HepG2 (cell line): ENCODE data around the gene HOXB5. TPM values are rescaled to one million over a fixed set of nuclear protein-coding genes. Genes with fewer than 3 reads are reported as not detected.

ENCODE experiments used
- ATAC-seq: fragments of 200-7000 bp; cut with Tn5 transposase; 3 replicates; pipeline ENCODE4 v1.9.1; 2020; ENCODE audit warnings: mild to moderate bottlenecking, moderate library complexity
- BruUV-seq: library from RNA; stranded (reverse); fragments of 400-500 nt; replicated peaks from 2 replicates; lab custom pipeline; 2021; lab: Mats Ljungman, UMichigan
- CTCF ChIA-PET: fragments of 300-600 bp; formaldehyde crosslinking; extraction: SDS; loops from one replicate; lab custom pipeline; 2021; ENCODE audit warnings: low total read pairs, inconsistent platforms, low intra/inter-chr PET ratio; lab: Yijun Ruan, JAX
- POLR2A ChIA-PET: fragments of 350-600 bp; sonication (Branson Sonifier 250); formaldehyde crosslinking; loops from one replicate; lab custom pipeline; 2020; ENCODE audit warnings: antibody characterized with exemption, inconsistent platforms; lab: Yijun Ruan, JAX
- DNase-seq: peaks from one replicate; pipeline ENCODE4 v3.0.0-alpha.2; 2015; ENCODE audit warnings: low spot score
- FAIRE-seq: peaks from 3 replicates; lab custom pipeline; 2011; peaks lifted over from hg19 to GRCh38; lab: Jason Lieb, UNC
- H2AFZ ChIP-seq: one replicate; pipeline ENCODE4 v1.6.1; 2011; ENCODE audit warnings: low read length, inconsistent platforms
- H3K27ac ChIP-seq: fragments of 300-600 bp; 3 replicates; pipeline ENCODE4 v1.8.0; 2011; ENCODE audit warnings: mixed run types, mild to moderate bottlenecking, mixed read lengths, low read length, inconsistent platforms; ENCODE audit not compliant: insufficient read depth; ENCODE audit errors: extremely low read length
- H3K27me3 ChIP-seq, 2 experiments: fragments of 200-600 bp in 1 of 2; 2 replicates in 1 of 2; 3 replicates in 1 of 2; pipeline versions ENCODE4 v1.6.0 to v1.8.0; 2011; ENCODE audit warnings: low read length in 2 of 2, mild to moderate bottlenecking in 2 of 2, moderate library complexity in 2 of 2, inconsistent platforms in 1 of 2; ENCODE audit not compliant: insufficient read depth in 2 of 2, control insufficient read depth in 1 of 2
- H3K36me3 ChIP-seq, 2 experiments: fragments of 200-600 bp in 1 of 2; replicated peaks in 1 of 2; 2 replicates in 1 of 2; 3 replicates in 1 of 2; pipeline versions ENCODE4 v1.5.1 to v1.8.0; 2011; ENCODE audit warnings: low read length in 2 of 2, inconsistent platforms in 1 of 2; ENCODE audit not compliant: insufficient read depth in 2 of 2, control insufficient read depth in 1 of 2
- H3K4me1 ChIP-seq: 2 replicates; pipeline ENCODE4 v1.5.1; 2012; ENCODE audit warnings: low read length, inconsistent platforms; ENCODE audit not compliant: insufficient read depth
- H3K4me2 ChIP-seq: 2 replicates; pipeline ENCODE4 v1.6.0; 2011; ENCODE audit warnings: low read depth, low read length, inconsistent platforms
- H3K4me3 ChIP-seq, 3 experiments: fragments of 200-600 bp in 1 of 3; sonication (generic), shearing (Covaris generic) in 1 of 3; replicated peaks in 1 of 3; 2 replicates each; pipeline ENCODE4 v1.5.1; 2011 to 2016; ENCODE audit warnings: low read length in 3 of 3, inconsistent platforms in 2 of 3, low read depth in 2 of 3, mild to moderate bottlenecking in 2 of 3, control low read depth in 1 of 3, mixed read lengths in 1 of 3; ENCODE audit not compliant: insufficient read depth in 1 of 3
- H3K79me2 ChIP-seq: one replicate; pipeline ENCODE4 v1.6.1; 2011; ENCODE audit warnings: low read length, inconsistent platforms; ENCODE audit not compliant: insufficient read depth
- H3K9ac ChIP-seq: 2 replicates; pipeline ENCODE4 v1.6.0; 2011; ENCODE audit warnings: mild to moderate bottlenecking, low read depth, low read length, inconsistent platforms; ENCODE audit not compliant: insufficient read depth
- H3K9me3 ChIP-seq: 2 replicates; pipeline ENCODE4 v1.5.1; 2012; ENCODE audit warnings: mild to moderate bottlenecking, low read length
- H4K20me1 ChIP-seq: 2 replicates; pipeline ENCODE4 v1.6.0; 2011; ENCODE audit warnings: inconsistent platforms, mild to moderate bottlenecking, low read length, moderate library complexity; ENCODE audit not compliant: insufficient read depth
- CBX2 ChIP-seq, 2 experiments: fragments of 200-600 bp in 1 of 2; sonication (generic); formaldehyde crosslinking in 1 of 2; IDR thresholded peaks; 2 replicates each; pipeline versions ENCODE4 v1.7.0 to v1.8.1; 2018 to 2022; ENCODE audit warnings: low read depth in 2 of 2, low read length in 1 of 2, mild to moderate bottlenecking in 1 of 2, missing genetic modification reagents in 1 of 2
- REL ChIP-seq: sonication (generic); formaldehyde crosslinking; conservative IDR thresholded peaks from 2 replicates; pipeline ENCODE4 v1.8.0; 2022; ENCODE audit warnings: mild to moderate bottlenecking, missing genetic modification reagents, moderate library complexity
- RNF2 ChIP-seq: fragments of 450-650 bp; conservative IDR thresholded peaks from 2 replicates; pipeline ENCODE4 v1.6.1; 2016; ENCODE audit warnings: low read depth
- ZFP36 ChIP-seq: fragments of 150-350 bp; IDR thresholded peaks from 2 replicates; pipeline ENCODE4 v1.6.1; 2018; ENCODE audit warnings: borderline replicate concordance, low read length, low read depth; ENCODE audit not compliant: partially characterized antibody
- ZNF775 ChIP-seq: sonication (generic); formaldehyde crosslinking; IDR thresholded peaks from 2 replicates; pipeline ENCODE4 v1.4.0; 2020; ENCODE audit warnings: missing genetic modification reagents, mild to moderate bottlenecking, moderate library complexity, borderline replicate concordance
- WGBS: methylation state at CpG from one replicate; pipeline ENCODE4 v1.1.6; 2017; ENCODE audit warnings: low lambda C conversion rate; 5-methylcytosine and 5-hydroxymethylcytosine counted together
- in situ Hi-C: cut with HindIII; loops from 2 replicates; pipeline ENCODE4 v1.10.0; 2017; ENCODE audit warnings: low pct_unique_long_range_greater_than_20kb; ENCODE audit not compliant: extremely low pct_ligation_motif_present
- intact Hi-C: fragments of 100-400 bp; cut with micrococcal nuclease; formaldehyde crosslinking; loops from one replicate; pipeline ENCODE4 v1.10.0; 2022; ENCODE audit not compliant: unreplicated experiment
- polyA plus RNA-seq, 8 experiments: library from polyadenylated mRNA; depleted of rRNA in 3 of 8; stranded (reverse) in 7 of 8; unstranded in 1 of 8; fragments of >200 nt; fragmentation: Illumina TruSeq in 4 of 8; extraction: Trizol in 4 of 8; gene quantifications; 2 replicates each; pipeline versions ENCODE4 v1.2.1 to v1.2.3, GENCODE V29; 2011 to 2016; ENCODE audit warnings: low read depth in 4 of 8, missing spikeins in 1 of 8, mixed read lengths in 1 of 8; ENCODE audit not compliant: insufficient read depth in 1 of 8
- total RNA-seq, 5 experiments: library from RNA; depleted of rRNA; stranded (reverse); fragments of >200 nt; fragmentation: Illumina TruSeq; extraction: Trizol; gene quantifications; 2 replicates each; pipeline ENCODE4 v1.2.3, GENCODE V29; 2016; ENCODE audit warnings: low read depth in 1 of 5

HOXB5 gene
- total and polyA plus RNA-seq, 2 of the 13 experiments (the other 11 are each of a cell fraction or from before 2014, with no cell fraction given): not detected

DNA sequence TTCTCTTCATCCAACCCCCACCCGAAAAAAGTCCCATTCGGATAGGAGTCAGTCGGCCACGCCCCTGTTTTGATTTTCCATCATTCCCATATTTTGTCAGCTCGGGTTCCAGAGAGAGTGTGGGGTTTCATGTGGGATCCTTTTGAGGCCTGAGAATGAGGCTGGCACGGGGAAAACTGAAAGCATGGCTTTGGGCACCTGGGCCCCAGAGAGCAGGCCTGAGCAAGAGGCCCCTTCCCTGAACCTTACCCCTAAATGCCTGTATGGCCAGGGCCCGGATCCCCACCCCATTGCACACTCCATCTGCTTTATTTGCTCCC, 10.9 kb downstream of the HOXB5 start:
- intact Hi-C loops (no loop called here), in situ Hi-C loops (no loop called here)
- Histone ChIP-seq H3K4me1 (peaks cover 7% of the 10 kb centered on the region; the same call in 1 of the 2 replicates), H3K27ac (no peak overlapping the region), H3K27me3 (peaks cover 31 to 88% of the 10 kb centered on the region in 2 experiments), H3K36me3 (no peaks in the 10 kb centered on the region), H3K9me3 (no peaks in the 10 kb centered on the region), H3K4me2 (no peak overlapping the region), H3K79me2 (no peaks in the 10 kb centered on the region), H3K9ac (no peak overlapping the region), H3K4me3 (no peak overlapping the region), H2AFZ (no peak overlapping the region), H4K20me1 (peaks cover 4% of the 10 kb centered on the region; the same call in 1 of the 2 replicates)
- ATAC-seq: no peak
- 3% methylated on average over 7 of the region's 7 CpGs for WGBS
- no peak for FAIRE-seq
- POLR2A ChIA-PET: no interaction called here
- CTCF ChIA-PET: no interaction called here
- no peak for TF ChIP-seq ZNF775 (CRISPR knock-in tag)
- DNase-seq: no peak
- no TSS peak for BruUV-seq

DNA sequence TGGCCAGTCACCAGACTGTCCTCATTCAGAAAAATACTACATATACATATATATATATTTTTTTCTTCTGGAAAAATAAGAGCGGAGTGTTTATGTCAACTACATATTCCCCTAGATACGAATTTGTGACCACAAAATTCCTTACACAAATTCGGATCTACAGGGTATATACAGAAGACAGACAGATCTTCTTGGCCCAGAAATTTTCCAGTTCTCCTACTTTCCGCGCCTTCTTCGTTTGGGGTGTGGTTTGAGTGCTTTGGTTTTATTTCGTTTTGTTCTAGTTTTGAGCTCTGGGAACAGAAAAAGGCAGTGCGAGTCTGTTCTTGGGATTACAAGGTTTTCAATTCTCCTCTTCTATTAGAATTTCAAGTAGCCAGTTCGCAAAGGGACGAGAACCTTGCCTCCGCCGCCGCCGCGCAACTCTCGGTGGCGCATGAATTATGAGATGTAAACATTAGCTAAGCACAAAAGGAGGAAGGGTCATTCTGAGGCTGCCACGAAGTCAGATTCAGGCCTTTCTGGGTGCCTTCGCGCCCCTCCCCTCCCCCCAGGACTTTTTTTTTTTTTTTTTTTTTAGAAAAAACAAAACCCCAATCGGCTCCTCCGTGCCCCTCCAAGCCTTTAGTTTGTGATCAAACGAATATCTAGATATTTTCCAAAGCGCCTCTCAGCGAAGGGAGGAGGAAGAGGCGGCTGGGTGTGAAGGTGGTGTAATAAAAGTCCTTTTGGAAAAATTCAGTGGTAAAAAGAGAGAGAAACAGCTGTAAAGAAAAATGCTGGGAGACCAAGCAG, 13.6 kb downstream of the HOXB5 start:
- Histone ChIP-seq H3K27ac (no peak overlapping the region), H3K27me3 (peaks cover 31 to 86% of the 10 kb centered on the region in 2 experiments), H2AFZ (no peak overlapping the region), H3K9me3 (no peaks in the 10 kb centered on the region), H3K79me2 (no peaks in the 10 kb centered on the region), H4K20me1 (peaks cover 4% of the 10 kb centered on the region; the same call in 1 of the 2 replicates), H3K4me1 (no peaks in the 10 kb centered on the region), H3K4me3 (no peak overlapping the region), H3K36me3 (no peaks in the 10 kb centered on the region), H3K4me2 (no peak overlapping the region), H3K9ac (no peak overlapping the region)
- POLR2A ChIA-PET: no interaction called here
- TF ChIP-seq ZFP36 (peak; percentile 81), RNF2 (peak; percentile 52; the same call in 1 of the 2 replicates), CBX2 (IDR thresholded peaks at IDR 0.05; ENCODE audit: low read depth, low read length) (peak; percentile 97), CBX2 (CRISPR knock-in tag; IDR thresholded peaks at IDR 0.05; ENCODE audit: low read depth) (no peak), REL (CRISPR knock-in tag) (no peak)
- CTCF ChIA-PET: no interaction called here
- BruUV-seq: no TSS peak
- FAIRE-seq (no peak), DNase-seq (no peak), ATAC-seq (no peak)
- whole genome bisulfite sequencing: 28% methylated on average over 26 of the region's 26 CpGs
- intact Hi-C loops (no loop called here), in situ Hi-C loops (no loop called here)
